Fibroblast of the conjunctiva (primary cell): ENCODE data around the gene CDC42EP3.

ENCODE experiments used
- DNase-seq: peaks from one replicate; pipeline ENCODE4 v3.0.0-alpha.2; 2010; ENCODE audit warnings: low read depth

The CDC42EP3 gene

DNA sequence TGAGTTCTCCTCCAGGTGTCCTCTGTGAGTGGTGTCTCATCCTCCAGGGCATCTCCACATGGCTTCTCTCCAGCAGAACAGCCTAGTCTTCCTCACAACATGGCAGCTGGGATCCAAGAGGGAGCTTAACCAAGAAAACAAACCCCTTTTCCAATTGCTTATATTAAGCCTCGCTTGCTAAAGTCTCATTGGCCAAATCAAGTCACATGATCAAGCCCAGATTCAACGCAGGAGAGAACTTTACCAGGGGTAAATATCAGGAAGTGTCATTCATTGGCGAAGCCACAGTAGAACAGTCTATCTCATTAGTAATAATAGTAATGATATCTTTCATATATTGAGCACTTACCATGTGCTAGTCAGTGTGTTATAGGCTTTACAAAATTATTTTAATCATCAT lies 53.1 kb downstream of the CDC42EP3 start:
- no peak for DNase-seq

DNA sequence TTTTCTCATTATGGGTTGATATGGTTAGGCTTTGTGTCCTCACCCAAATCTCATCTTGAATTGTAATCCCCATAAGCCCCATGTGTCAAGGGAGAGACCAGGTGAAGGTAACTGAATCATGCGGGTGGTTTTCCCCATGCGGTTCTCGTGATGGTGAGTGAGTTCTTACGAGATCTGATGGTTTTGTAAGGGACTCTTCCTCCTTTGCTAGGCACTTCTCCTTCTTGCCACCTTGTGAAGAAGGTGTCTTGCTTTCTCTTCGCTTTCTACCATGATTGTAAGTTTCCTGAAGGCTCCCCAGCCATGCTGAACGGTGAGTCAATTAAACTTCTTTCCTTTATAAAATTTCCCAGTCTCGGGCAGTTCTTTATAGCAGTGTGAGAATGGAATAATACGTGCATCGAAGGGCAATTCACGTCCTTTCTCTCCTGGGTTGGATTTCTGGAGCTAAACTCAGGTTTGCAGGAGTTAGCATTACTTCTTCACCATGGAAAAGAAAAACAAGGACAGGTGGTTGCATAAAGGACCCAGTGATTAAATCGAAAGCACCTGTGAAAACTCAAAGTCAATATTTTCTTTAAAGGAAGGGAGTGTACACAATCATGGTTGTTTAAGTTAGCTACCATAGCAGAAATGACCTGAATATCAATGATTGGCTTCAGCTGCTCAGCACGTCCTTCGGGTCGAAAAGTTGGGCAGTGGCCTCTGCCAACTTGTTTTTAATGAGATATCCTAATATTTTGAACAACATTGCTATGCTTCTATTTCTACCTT lies 54.1 kb downstream of the CDC42EP3 start:
- no peak for DNase-seq

DNA sequence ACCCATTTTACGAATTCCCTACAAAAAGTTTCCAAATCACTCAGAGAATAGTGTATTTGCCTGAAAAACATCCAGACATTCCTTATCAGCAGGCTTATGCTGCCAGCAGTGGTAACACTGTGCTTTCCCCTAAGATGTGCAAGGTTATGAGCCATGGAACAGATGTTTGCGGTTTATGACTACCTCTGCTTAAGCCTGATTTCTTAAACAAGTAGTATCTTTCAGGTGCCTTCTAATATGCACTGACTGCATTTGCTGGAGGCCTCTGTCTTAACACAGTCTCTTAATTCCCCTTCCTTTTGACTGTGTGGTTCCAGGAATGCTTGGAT lies 54.8 kb downstream of the CDC42EP3 start:
- DNase-seq, result no peak

DNA sequence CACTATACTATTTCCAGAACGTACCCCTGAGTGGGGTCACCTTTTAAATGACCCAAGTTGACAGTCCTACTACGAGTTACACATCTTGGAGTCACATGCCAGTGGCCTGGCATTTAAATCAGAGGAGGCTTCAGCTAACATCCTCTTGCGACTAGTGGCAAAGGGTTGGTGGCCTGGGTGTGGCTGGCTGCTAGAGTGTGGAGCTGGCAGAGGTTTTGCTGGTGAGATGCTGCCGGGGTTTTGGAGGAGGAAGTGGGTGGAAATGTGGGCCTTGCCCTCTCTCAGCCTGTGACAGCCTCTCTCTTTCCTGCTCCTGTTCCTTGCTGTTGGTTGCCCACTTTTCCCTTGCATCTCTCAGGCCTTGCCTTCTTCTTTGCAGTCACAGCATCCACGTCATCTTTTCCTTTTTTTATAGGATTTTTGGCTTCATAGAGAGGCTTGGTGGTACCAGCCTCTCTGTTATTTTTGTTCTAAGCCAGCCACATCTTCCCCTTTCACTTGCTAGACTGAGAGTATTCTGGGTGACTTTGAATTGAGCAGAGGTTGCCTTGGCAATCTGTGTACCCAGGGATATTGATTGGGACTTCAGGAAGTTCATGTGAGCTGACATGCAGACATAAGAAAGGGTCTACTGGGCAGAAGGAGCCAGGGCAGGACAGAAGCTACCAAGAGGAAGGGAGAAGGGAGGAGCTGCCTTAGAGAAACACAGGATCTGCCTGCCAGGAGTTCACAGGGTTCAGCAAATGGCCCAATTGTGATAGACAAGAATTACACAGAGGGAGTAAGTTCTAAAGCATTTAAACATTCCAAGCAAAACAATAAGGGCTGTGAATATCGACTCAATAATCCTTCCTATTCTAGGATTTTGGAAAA lies 55.4 kb downstream of the CDC42EP3 start:
- DNase-seq, result no peak

DNA sequence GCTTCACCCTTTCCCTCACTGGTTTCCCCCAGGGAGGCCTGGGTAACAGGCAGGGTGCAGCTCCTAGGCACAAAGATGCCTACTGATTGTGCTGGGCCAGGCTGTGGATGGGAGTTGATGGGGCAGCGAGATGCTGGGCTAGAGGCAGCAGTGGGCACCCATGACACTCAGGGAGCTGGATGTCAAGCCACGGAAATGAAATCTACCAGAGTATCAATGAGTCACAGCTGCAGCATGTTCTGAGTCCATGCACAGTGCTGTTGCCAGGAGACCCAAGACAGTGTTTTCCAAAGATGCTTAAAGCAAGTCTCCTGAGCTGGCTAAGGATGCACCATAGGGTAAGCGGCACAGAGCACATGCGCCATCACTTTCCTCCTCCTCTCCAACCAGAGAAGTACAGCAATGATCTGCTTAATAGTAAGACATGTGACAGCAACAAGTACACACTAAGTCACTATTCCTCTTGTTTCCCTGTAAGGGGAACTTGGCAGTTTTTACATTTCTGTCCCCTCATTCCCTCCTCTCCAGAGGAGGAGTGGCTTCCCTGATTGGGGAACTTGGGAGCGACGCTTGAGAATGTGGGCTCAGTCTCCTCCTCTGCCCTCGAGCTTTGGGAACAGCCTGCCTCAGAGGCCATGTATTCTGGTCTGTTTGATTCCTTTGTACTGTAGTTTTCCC lies 57.2 kb downstream of the CDC42EP3 start:
- peak; percentile 74 for DNase-seq

DNA sequence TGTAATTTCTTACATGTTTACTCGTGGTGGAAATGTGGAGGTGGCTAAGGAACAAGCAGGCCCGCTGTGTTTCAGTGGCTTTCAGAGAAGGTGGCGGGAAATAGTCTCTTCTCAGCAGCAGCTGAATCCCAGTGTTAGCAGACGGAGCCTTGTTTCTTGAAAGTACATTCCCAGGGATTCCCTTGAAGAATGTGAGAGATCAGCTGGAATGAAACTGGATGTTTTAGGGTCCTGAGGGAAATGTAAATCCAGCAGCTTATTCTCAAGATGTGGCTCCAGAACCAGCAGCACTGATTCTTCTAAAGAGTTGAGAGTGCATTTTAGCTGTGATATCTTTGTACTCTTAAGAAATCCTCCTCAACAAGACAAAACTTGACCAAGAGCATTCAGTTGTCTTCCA lies 59.1 kb downstream of the CDC42EP3 start:
- DNase-seq, result no peak

DNA sequence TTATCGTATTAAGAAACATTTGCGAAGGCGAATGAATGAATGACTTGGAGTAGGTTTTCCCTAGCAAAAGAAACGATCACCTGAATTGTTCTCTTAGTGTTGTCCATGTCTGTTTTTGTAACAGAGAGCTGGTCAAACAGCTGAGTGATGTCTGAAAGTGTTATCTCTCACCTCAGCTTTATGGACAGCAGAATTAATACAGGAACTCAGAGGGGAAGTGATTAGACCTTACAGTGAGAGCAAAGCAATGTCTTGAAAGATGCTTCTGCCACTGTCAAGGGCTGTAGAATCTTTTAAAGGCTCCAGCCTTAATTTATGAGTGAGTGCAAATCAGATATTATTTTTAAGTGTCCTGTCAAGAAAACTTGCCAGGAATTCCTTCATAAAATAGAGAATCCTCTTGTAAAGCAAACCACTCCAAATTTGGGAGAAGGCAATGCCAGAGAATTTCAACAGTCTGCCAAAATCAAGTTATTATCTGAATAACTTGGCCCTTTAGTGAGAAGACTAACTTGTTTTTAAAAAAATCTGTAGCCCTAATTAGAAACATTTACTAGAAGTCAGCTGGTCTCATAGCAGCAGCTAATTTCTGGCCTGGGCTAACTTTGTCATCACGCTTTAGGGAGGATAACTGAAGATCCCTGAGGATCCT lies 60.7 kb downstream of the CDC42EP3 start:
- DNase-seq, result no peak

DNA sequence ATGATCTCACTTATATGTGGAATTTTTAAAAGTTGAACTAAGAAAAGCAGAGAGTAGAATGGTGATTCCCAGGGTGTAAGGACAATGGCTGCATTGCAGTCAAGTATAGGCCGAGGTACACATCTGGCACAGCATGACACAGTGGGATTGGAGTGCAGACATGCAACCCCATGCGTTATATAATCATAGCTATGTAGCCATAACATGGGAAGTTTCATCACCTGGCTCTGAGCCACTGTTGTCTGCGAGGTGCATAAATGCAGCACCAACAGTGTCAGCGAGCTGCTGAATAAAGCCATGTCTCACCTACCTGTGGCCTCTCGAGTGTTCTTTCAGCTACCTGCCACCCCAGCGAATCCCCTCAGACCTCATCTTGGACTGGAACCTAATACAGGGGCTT lies 61.7 kb downstream of the CDC42EP3 start:
- DNase-seq, result no peak

DNA sequence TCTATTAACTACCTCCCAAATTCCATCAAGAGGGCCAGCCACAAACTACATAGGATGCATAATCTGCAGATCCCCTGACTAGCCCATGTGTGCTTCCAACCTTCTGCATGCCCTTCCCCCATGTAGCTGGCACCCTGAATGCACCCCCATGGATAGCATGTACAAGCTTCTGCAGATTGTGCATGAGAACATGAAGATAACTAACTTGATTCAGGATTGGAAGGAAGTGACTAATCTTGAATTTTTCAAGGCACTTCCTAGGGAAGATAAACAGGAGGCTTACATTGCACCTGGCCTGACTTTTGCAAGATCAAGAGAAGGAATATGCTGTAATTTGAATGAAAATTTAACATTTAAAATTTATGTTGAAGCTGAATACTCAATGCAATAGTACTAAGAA lies 66.7 kb downstream of the CDC42EP3 start:
- no peak for DNase-seq

DNA sequence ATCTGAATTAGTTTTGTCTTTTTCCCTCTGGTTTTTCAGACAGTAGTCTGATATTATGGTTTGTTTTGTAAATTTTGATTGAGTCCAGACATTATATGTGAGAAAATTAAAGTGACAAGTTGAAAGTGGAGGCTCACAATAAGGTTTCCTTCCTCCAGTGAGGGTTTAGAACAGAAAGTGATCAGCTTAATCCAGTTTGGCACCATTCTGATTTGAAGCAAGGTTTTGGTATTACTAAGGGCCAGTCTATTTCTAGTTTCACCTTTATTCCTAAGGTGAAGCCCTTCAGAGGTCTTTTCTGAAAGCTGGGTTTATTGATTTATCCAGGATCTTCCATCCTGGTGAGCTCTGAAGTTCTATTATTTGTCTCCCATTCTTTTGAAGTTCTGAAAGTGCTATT lies 68.7 kb downstream of the CDC42EP3 start:
- DNase-seq, result no peak

DNA sequence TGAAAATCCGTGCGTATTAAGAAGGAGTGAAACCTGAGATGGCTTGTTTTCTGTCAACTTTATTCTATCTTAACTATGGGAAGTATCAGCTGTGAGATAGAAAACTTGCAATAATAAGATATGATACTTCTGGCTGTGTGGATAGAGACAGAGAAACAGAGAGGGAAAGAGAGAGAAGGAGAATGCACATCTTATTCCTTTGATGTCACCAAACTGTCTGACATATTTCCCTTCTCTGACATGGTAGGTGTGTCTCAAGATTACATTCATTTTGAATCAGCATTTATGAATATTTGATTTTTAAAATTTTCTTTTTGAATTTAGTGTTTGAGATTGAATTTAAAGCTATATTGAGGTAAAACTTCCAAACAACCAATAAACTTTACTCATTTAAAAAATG lies 69.4 kb downstream of the CDC42EP3 start:
- no peak for DNase-seq

DNA sequence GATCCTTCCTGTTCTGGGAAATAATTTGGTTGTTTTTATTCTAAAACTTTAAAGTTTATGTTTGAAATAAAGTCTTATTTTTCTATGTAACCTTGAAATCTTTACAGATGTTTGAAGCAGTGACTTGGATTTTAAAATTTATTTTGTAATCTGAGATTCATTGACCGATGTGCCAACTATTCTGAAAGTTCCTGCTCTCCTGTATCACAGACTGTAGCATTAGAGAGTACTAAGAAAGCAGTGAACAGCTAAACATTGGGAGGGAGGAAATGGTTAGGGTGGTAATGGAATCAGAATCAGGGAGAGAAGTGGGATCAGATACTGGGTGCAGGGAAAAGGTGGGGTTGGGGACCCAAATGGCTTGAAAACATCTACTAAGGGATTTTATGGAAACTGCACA lies 69.9 kb downstream of the CDC42EP3 start:
- no peak for DNase-seq

DNA sequence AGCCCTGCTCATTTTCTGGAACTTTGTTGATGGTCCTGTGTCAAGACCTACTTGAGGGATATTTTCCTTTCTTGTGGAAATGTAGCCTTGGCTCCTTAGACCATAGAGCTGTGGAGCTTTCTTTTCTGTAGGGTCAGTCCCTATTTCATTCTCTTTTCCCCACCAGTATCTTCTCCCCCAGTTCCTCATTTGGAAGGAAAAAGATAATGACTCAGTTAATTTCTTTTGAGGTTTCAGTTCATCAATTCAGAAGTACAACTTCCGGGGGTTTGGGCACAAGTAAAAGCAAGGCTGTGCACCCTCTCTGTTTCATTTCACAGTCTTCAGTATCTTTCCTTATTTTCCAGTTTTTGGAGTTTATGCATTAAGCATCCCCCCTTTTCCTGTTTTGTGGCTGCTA lies 70.7 kb downstream of the CDC42EP3 start:
- no peak for DNase-seq

DNA sequence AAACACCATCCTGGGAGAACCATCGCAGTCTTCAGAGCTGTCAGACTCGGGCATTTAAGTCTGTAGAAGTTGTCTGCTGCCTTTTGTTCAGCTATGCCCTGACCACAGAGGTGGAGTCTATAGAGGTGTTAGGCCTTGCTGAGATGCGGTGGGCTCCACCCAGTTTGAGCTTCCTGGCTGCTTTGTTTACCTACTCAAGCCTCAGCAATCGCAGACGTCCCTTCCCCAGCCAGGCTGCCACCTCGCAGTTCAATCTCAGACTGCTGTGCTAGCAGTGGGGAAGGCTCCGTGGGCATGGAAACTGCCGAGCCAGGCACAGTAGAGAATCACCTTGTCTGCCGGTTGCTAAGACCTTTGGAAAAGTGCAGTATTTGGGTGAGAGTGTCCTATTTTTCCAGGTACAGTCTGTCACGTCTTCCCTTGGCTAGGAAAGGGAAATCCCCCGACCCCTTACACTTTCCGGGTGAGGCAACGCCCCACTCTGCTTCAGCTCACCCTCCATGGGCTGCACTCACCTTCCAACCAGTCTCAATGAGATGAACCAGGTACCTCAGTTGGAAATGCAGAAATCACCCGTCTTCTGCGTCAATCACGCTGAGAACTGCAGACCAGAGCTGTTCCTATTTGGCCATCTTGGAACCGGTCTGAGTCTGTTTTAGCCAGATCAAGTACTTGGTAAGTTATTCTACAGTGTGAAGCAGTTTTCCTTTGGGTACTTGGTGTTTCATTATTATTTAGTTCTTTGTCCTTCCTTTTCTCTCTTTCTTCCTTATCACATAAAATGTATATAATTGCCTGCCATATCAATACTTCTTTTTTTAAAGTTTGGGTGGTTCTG lies 71.5 kb downstream of the CDC42EP3 start:
- no peak for DNase-seq

DNA sequence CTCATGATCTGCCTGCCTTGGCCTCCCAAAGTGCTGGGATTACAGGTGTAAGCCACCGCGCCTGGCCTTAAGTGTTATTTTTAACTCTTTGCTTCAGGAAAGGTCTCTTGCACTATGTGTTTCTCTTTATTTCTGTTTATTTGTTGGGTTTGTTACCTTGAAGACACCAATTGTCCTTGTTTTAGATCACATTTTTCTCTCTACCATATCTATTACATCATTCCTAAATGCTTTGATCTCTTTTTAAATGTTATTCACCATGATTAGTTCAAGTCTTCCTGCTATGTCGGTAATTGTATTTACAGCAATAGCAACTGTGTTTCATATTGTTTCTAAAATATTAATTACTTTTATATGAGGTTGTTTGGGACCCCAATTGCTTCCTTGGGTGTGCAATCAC lies 77.7 kb downstream of the CDC42EP3 start:
- DNase-seq, result no peak

DNA sequence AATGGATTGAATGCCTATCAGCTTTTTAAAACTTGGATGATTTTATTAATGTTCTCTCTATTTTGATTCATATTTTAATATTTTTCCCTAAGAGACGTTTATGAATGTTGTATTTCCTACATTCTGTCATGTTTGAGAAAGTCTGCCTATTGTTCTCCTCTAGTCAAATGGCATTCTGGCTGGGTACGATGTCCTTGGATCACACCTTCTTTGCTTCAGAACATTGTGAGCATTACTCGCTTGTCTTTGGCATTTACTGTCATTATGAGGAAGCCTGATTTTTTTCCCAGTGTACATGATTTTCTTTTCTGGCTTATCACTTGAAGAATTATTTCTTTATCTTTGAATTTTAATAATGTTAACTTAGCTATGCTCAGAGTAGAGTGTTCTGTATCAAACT lies 78.4 kb downstream of the CDC42EP3 start:
- no peak for DNase-seq
